Measurements from ENCODE around the gene PALD1. TPM values are rescaled to one million over a fixed set of nuclear protein-coding genes. Genes with fewer than 3 reads are reported as not detected.

The PALD1 gene
- total RNA-seq, 1 donor from 2014 or later: 9.6 TPM

GRCh38 chr10:70487824-70488223, 9.3 kb downstream of the PALD1 start:
- no peak overlapping the region for H2AFZ ChIP-seq (replicated peaks)
- TF ChIP-seq, protein P1, sequence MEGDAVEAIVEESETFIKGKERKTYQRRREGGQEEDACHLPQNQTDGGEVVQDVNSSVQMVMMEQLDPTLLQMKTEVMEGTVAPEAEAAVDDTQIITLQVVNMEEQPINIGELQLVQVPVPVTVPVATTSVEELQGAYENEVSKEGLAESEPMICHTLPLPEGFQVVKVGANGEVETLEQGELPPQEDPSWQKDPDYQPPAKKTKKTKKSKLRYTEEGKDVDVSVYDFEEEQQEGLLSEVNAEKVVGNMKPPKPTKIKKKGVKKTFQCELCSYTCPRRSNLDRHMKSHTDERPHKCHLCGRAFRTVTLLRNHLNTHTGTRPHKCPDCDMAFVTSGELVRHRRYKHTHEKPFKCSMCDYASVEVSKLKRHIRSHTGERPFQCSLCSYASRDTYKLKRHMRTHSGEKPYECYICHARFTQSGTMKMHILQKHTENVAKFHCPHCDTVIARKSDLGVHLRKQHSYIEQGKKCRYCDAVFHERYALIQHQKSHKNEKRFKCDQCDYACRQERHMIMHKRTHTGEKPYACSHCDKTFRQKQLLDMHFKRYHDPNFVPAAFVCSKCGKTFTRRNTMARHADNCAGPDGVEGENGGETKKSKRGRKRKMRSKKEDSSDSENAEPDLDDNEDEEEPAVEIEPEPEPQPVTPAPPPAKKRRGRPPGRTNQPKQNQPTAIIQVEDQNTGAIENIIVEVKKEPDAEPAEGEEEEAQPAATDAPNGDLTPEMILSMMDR (IDR thresholded peaks at IDR 0.05): no peak
- no peak for TF ChIP-seq EZH2 (IDR thresholded peaks at IDR 0.05)
- TF ChIP-seq EZH2phosphoT487 (IDR thresholded peaks at IDR 0.05): no peak
- no peaks in the 10 kb centered on the region for H3K36me3 ChIP-seq
- Mint-ChIP-seq H3K4me3 (no peak overlapping the region), H3K4me1 (peaks cover 12% of the 10 kb centered on the region), H3K27ac (no peak overlapping the region), H3K9me3 (no peaks in the 10 kb centered on the region), H3K27me3 (ENCODE audit: insufficient read depth, low read depth) (peaks cover 4% of the 10 kb centered on the region), H3K36me3 (peaks cover 3% of the 10 kb centered on the region)
- H3K27ac ChIP-seq: no peak overlapping the region
- DNase-seq (ENCODE audit: low spot score): no peak
- H3K27me3 ChIP-seq: no peaks in the 10 kb centered on the region
- H3K4me3 ChIP-seq: no peak overlapping the region
- H3K4me2 ChIP-seq: no peak overlapping the region
- H3K9me3 ChIP-seq (ENCODE audit: low read depth): no peaks in the 10 kb centered on the region
- H3F3A ChIP-seq (ENCODE audit: low read depth): no peaks in the 10 kb centered on the region
- H4K20me1 ChIP-seq (ENCODE audit: low read depth): no peaks in the 10 kb centered on the region
- no peak overlapping the region for H3K9ac ChIP-seq
- H3K4me1 ChIP-seq: peaks cover 4% of the 10 kb centered on the region
- H3K79me2 ChIP-seq (ENCODE audit: low read depth): no peaks in the 10 kb centered on the region

GRCh38 chr10:70490142-70490541, 11.6 kb downstream of the PALD1 start:
- Histone ChIP-seq H2AFZ (replicated peaks) (no peak overlapping the region), H3K4me3 (no peak overlapping the region), H3K4me2 (no peak overlapping the region), H3K27me3 (no peaks in the 10 kb centered on the region), H3K27ac (no peak overlapping the region), H3K79me2 (ENCODE audit: low read depth) (peaks cover 5% of the 10 kb centered on the region), H4K20me1 (ENCODE audit: low read depth) (no peaks in the 10 kb centered on the region), H3K36me3 (no peaks in the 10 kb centered on the region), H3K4me1 (peaks cover 16% of the 10 kb centered on the region), H3K9ac (no peak overlapping the region), H3K9me3 (ENCODE audit: low read depth) (no peaks in the 10 kb centered on the region), H3F3A (ENCODE audit: low read depth) (peaks cover 7% of the 10 kb centered on the region)
- Mint-ChIP-seq H3K4me1 (peaks cover 23% of the 10 kb centered on the region), H3K27me3 (ENCODE audit: insufficient read depth, low read depth) (peaks cover 4% of the 10 kb centered on the region), H3K36me3 (peaks cover 2% of the 10 kb centered on the region), H3K9me3 (no peaks in the 10 kb centered on the region), H3K27ac (no peak overlapping the region), H3K4me3 (no peak overlapping the region)
- no peak for DNase-seq (ENCODE audit: low spot score)
- TF ChIP-seq EZH2 (IDR thresholded peaks at IDR 0.05) (no peak), EZH2phosphoT487 (IDR thresholded peaks at IDR 0.05) (no peak)
- TF ChIP-seq, protein P1 (IDR thresholded peaks at IDR 0.05): no peak

- Histone ChIP-seq H3K79me2 (ENCODE audit: low read depth) (peaks cover 5% of the 10 kb centered on the region), H4K20me1 (ENCODE audit: low read depth) (no peaks in the 10 kb centered on the region), H2AFZ (replicated peaks) (no peak overlapping the region), H3K4me1 (peaks cover 16% of the 10 kb centered on the region), H3K4me2 (no peak overlapping the region), H3K9me3 (ENCODE audit: low read depth) (no peaks in the 10 kb centered on the region), H3K36me3 (no peaks in the 10 kb centered on the region), H3K27ac (no peak overlapping the region), H3K9ac (no peak overlapping the region), H3F3A (ENCODE audit: low read depth) (peaks cover 7% of the 10 kb centered on the region), H3K27me3 (no peaks in the 10 kb centered on the region), H3K4me3 (no peak overlapping the region)
- Mint-ChIP-seq H3K36me3 (no peaks in the 10 kb centered on the region), H3K9me3 (no peaks in the 10 kb centered on the region), H3K4me3 (no peak overlapping the region), H3K4me1 (peaks cover 26% of the 10 kb centered on the region), H3K27me3 (ENCODE audit: insufficient read depth, low read depth) (peaks cover 6% of the 10 kb centered on the region), H3K27ac (no peak overlapping the region)
- TF ChIP-seq EZH2phosphoT487 (IDR thresholded peaks at IDR 0.05) (no peak), EZH2 (IDR thresholded peaks at IDR 0.05) (no peak)
- TF ChIP-seq, protein P1 (IDR thresholded peaks at IDR 0.05): no peak
- DNase-seq (ENCODE audit: low spot score): no peak
Observed at GRCh38 chr10:70491614-70492013, 13.0 kb downstream of the PALD1 start.

Data from neural progenitor cell (in vitro differentiated cells).